Thoracic aorta (tissue), 2 donors: ENCODE measurements around the gene CROCC. TPM values are rescaled to one million over a fixed set of nuclear protein-coding genes. Genes with fewer than 3 reads are reported as not detected.

ENCODE experiments used
- ATAC-seq: fragments of 150-250 bp; one replicate; pipeline ENCODE4 v1.8.0; 2017; ENCODE audit warnings: low read depth; ENCODE audit not compliant: insufficient number of reproducible peaks, low FRiP score
- DNase-seq: peaks from one replicate; pipeline ENCODE4 v3.0.0-alpha.2; 2020; ENCODE audit warnings: low spot score
- H3K27ac ChIP-seq, 2 donors: fragments of 200-600 bp; sonication (generic); 1 replicate in 1 of 2; 2 replicates in 1 of 2; pipeline ENCODE4 v1.5.1; 2016; ENCODE audit warnings: mild to moderate bottlenecking in 2 of 2, moderate library complexity in 2 of 2
- H3K27me3 ChIP-seq: fragments of 200-600 bp; sonication (generic); replicated peaks from 2 replicates; pipeline ENCODE4 v1.6.0; 2016; ENCODE audit warnings: mild to moderate bottlenecking; ENCODE audit not compliant: insufficient read depth
- H3K36me3 ChIP-seq: fragments of 200-600 bp; sonication (generic); one replicate; pipeline ENCODE4 v1.5.1; 2016
- H3K4me1 ChIP-seq, 2 donors: fragments of 200-600 bp; sonication (generic); 1 replicate in 1 of 2; 2 replicates in 1 of 2; pipeline versions ENCODE4 v1.5.1 to v1.6.0; 2016; ENCODE audit warnings: low read depth in 2 of 2, mild to moderate bottlenecking in 1 of 2; ENCODE audit not compliant: control insufficient read depth in 1 of 2
- H3K4me3 ChIP-seq: fragments of 200-600 bp; sonication (generic); 2 replicates; pipeline ENCODE4 v1.5.1; 2016; ENCODE audit warnings: mild to moderate bottlenecking
- H3K9me3 ChIP-seq: fragments of 200-600 bp; sonication (generic); 2 replicates; pipeline ENCODE4 v1.5.1; 2016
- total RNA-seq, 2 donors: library from RNA; depleted of rRNA; stranded (reverse); fragments of >200 nt; gene quantifications; one replicate each; pipeline versions ENCODE4 v1.1.0 to v1.2.3, GENCODE V29; 2016
- TF ChIP-seq, protein P1 (sequence below): fragments of 200-600 bp; sonication (generic); IDR thresholded peaks from one replicate; pipeline ENCODE4 v1.5.1; 2019; ENCODE audit warnings: antibody characterized with exemption

The CROCC gene
- total RNA-seq, 2 donors from 2014 or later = 49.7 to 56.2 TPM

DNA sequence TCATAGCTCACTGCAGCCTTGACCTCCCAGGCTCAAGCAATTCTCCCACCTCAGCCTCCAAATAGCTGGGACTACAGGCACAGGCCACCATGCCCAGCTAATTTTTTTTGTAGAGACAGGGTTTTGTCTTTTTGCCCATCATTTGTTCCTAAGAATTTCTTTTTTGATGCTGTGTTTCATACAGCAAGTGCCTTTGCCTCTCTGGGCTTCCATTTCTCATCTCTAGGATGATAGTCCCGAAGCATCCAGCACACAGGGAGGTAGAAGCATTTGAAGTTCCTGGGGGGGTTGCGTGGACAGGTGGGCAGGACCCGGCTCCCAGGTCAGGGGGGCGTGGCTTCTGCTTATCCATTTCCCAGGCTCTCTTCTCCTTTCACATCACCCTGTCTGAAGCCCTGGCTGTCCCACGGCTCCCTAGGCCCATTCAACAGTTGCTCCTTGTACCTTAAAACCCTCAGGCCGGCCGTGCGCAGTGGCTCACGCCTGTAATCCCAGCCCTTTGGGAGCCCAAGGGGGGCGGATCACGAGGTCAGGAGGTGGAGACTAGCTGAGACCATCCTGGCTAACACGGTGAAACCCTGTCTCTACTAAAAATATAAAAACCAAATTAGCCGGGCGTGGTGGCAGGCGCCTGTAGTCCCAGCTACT, 86.6 kb downstream of the CROCC start:
- Histone ChIP-seq H3K27me3 (no peaks in the 10 kb centered on the region), H3K4me3 (no peak overlapping the region), H3K4me1 (peaks cover 12 to 30% of the 10 kb centered on the region in 2 donors), H3K27ac (no peak overlapping the region), H3K9me3 (no peaks in the 10 kb centered on the region), H3K36me3 (peaks cover 23% of the 10 kb centered on the region)
- TF ChIP-seq, protein P1, sequence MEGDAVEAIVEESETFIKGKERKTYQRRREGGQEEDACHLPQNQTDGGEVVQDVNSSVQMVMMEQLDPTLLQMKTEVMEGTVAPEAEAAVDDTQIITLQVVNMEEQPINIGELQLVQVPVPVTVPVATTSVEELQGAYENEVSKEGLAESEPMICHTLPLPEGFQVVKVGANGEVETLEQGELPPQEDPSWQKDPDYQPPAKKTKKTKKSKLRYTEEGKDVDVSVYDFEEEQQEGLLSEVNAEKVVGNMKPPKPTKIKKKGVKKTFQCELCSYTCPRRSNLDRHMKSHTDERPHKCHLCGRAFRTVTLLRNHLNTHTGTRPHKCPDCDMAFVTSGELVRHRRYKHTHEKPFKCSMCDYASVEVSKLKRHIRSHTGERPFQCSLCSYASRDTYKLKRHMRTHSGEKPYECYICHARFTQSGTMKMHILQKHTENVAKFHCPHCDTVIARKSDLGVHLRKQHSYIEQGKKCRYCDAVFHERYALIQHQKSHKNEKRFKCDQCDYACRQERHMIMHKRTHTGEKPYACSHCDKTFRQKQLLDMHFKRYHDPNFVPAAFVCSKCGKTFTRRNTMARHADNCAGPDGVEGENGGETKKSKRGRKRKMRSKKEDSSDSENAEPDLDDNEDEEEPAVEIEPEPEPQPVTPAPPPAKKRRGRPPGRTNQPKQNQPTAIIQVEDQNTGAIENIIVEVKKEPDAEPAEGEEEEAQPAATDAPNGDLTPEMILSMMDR = no peak
- DNase-seq = no peak
- no peak for ATAC-seq

GRCh38 chr1:17009706-17010105, 88.0 kb downstream of the CROCC start:
- H3K4me1 ChIP-seq = peaks cover 12 to 30% of the 10 kb centered on the region in 2 donors
- H3K4me3 ChIP-seq = no peak overlapping the region
- no peak overlapping the region for H3K27ac ChIP-seq
- DNase-seq = no peak
- H3K9me3 ChIP-seq = no peaks in the 10 kb centered on the region
- H3K27me3 ChIP-seq = no peaks in the 10 kb centered on the region
- TF ChIP-seq, protein P1 = no peak
- H3K36me3 ChIP-seq = peaks cover 11% of the 10 kb centered on the region
- no peak for ATAC-seq

- Histone ChIP-seq H3K27me3 (no peaks in the 10 kb centered on the region), H3K27ac (no peak overlapping the region), H3K4me1 (peaks cover 12 to 30% of the 10 kb centered on the region in 2 donors), H3K9me3 (no peaks in the 10 kb centered on the region), H3K4me3 (peak overlapping the region; percentile 95), H3K36me3 (no peaks in the 10 kb centered on the region)
- TF ChIP-seq, protein P1 = no peak
- ATAC-seq = no peak
- DNase-seq = no peak
These were observed 89.3 kb downstream of the CROCC start for GRCh38 chr1:17011092-17011438.

- Histone ChIP-seq H3K27ac (no peak within 1 kb of the TSS), H3K27me3 (no peaks in the 10 kb centered on the region), H3K36me3 (no peaks in the 10 kb centered on the region), H3K4me3 (peak within 1 kb of the TSS; percentile 95), H3K4me1 (peaks cover 12 to 30% of the 10 kb centered on the region in 2 donors), H3K9me3 (no peaks in the 10 kb centered on the region)
- ATAC-seq (peak; percentile 48), DNase-seq (peak; percentile 30)
- TF ChIP-seq, protein P1 = no peak
These were observed 89.9 kb downstream of the CROCC start, which contains the start of gene ATP13A2 for GRCh38 chr1:17011439-17012307. Gene ATP13A2, minus strand, starts transcription at chr1:17011928. Its CDS starts 190 bp downstream, at chr1:17011738.

GRCh38 chr1:17012775-17013490, 91.2 kb downstream of the CROCC start:
- H3K27ac ChIP-seq = no peak overlapping the region
- H3K4me1 ChIP-seq = peaks cover 12 to 30% of the 10 kb centered on the region in 2 donors
- H3K27me3 ChIP-seq = no peaks in the 10 kb centered on the region
- DNase-seq = no peak
- no peak for ATAC-seq
- H3K4me3 ChIP-seq = no peak overlapping the region
- TF ChIP-seq, protein P1 = no peak
- H3K36me3 ChIP-seq = no peaks in the 10 kb centered on the region
- H3K9me3 ChIP-seq = no peaks in the 10 kb centered on the region
